Measurements from ENCODE around the gene FAH.
A peak's percentile ranks its signal among the peaks of the same experiment; 100 is the strongest.

The FAH gene

DNA sequence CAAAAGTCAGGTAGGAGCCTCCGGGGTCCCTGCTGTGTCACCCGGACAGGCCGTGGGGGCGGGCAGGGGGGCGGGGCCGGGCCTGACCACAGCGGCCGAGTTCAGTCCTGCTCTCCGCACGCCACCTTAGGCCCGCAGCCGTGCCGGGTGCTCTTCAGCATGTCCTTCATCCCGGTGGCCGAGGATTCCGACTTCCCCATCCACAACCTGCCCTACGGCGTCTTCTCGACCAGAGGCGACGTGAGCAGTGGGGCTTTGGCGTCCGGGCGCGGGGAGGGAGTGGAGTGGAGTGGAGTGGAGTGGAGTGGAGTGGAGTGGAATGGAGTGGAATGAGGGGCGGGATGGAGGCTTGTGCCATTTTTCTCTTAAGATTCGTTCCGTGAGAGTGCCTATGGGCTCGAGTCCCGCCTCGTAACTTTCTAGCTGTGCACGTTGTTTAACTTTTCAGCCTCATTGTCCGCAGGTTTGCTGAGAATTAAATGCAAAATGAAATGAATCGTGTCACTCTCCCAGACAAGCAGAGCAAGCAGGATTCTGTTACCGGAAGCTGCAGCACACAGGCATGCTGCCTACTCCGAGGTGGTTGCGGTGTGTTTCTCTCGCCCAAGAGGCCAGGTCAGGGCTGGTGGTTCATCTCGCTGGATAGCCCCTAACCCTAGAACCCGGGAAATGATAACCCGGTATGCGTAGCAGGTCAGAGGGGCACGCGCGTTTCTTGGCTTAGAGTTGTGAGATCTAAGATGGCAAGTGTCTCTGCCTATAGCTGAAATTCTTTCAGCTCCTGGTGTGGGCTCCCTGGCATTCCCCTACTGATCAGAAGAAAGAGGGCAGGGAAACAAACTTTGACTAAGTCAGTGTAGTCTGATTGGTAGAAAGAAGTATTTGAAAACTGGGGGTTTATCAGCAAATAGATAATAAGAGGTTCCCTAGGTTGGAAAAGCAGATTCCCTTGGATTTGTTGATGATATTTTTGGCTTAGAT, at the start of gene FAH:
FAH (plus strand) TSS at position 104 of the 981 bp plus-strand sequence; CDS start at position 160, 56 bp downstream.
- DNase-seq (ENCODE audit: low read depth), result peak; percentile 73
- TF ChIP-seq CTCF (IDR thresholded peaks at IDR 0.05; ENCODE audit: insufficient read depth, low read depth, low read length, missing control alignments), result no peak
- H3K4me3 ChIP-seq (ENCODE audit: low read depth, low read length), result peak within 1 kb of the TSS; percentile 80

DNA sequence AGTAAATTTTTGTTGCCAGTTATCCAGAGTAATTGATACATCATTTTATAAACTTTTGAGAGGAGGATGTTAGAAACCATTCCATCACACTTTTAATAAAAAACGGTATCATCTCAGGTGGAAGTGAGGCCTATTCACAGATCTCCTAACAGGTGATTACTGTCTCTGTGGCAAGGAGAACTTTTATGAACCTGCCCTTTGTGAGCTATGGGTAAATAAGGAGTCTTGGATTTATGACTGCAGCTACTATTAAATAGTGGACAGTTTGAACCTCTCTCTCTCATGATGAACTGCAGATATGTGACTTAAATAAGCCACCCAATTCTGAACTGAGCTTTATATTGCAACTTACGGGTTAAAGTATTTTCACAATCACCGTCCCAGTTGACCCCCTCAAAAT, 47.6 kb upstream of the FAH start:
- TF ChIP-seq CTCF (IDR thresholded peaks at IDR 0.05; ENCODE audit: insufficient read depth, low read depth, low read length, missing control alignments), result no peak
- H3K4me3 ChIP-seq (ENCODE audit: low read depth, low read length), result no peak overlapping the region
- DNase-seq (ENCODE audit: low read depth), result no peak

GRCh38 chr15:80105595-80105994, 47.2 kb upstream of the FAH start:
- no peak for TF ChIP-seq CTCF (IDR thresholded peaks at IDR 0.05; ENCODE audit: insufficient read depth, low read depth, low read length, missing control alignments)
- DNase-seq (ENCODE audit: low read depth), result no peak

GRCh38 chr15:80106051-80106450, 46.7 kb upstream of the FAH start:
- DNase-seq (ENCODE audit: low read depth), result no peak
- H3K4me3 ChIP-seq (ENCODE audit: low read depth, low read length), result no peak overlapping the region
- no peak for TF ChIP-seq CTCF (IDR thresholded peaks at IDR 0.05; ENCODE audit: insufficient read depth, low read depth, low read length, missing control alignments)

More at GRCh38 chr15:80105595-80105994, 47.2 kb upstream of the FAH start:
- H3K4me3 ChIP-seq (ENCODE audit: low read depth, low read length), result no peak overlapping the region

GRCh38 chr15:80107204-80107603, 45.6 kb upstream of the FAH start:
- H3K4me3 ChIP-seq (ENCODE audit: low read depth, low read length), result no peak overlapping the region
- DNase-seq (ENCODE audit: low read depth), result no peak
- TF ChIP-seq CTCF (IDR thresholded peaks at IDR 0.05; ENCODE audit: insufficient read depth, low read depth, low read length, missing control alignments), result no peak

DNA sequence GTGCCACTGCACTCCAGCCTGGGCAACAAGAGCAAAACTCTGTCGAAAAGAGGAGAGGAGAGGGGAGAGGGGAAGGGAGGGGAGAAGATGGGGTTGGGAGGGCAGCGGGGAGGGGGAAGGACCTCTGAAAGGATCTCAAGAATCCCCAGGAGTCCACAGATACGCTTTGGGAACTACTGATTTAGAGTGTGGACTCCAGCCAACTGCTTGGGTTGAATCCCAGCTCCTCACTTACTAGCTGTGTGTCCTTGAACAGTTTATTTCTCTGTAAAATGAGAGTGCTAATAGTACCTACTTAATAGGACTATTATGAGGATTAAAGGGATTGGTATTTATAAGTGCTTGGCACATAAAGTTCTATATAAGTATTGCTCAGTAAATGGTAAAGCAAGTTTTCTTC, 45.0 kb upstream of the FAH start:
- DNase-seq (ENCODE audit: low read depth), result no peak
- TF ChIP-seq CTCF (IDR thresholded peaks at IDR 0.05; ENCODE audit: insufficient read depth, low read depth, low read length, missing control alignments), result no peak
- H3K4me3 ChIP-seq (ENCODE audit: low read depth, low read length), result no peak overlapping the region

All from GM12865 (cell line).